SU-DHL-6 (cell line): ENCODE measurements around the gene PSAPL1.

Source experiments
- H2AFZ ChIP-seq: fragments of 200-600 bp; sonication (generic); 2 replicates; pipeline ENCODE4 v1.6.1; 2014; ENCODE audit warnings: low read depth, mild to moderate bottlenecking, moderate library complexity, mixed read lengths, antibody characterized with exemption, low read length; ENCODE audit not compliant: severe bottlenecking
- H3F3A ChIP-seq: fragments of 200-600 bp; shearing (Covaris generic); 2 replicates; pipeline ENCODE4 v1.6.0; 2016; ENCODE audit warnings: antibody characterized with exemption, mild to moderate bottlenecking; ENCODE audit not compliant: insufficient read depth
- H3K27ac ChIP-seq: fragments of 200-600 bp; sonication (generic); 2 replicates; pipeline ENCODE4 v1.5.1; 2016; ENCODE audit warnings: low read depth, mild to moderate bottlenecking, low read length, moderate library complexity, mixed read lengths
- H3K27me3 ChIP-seq: fragments of 200-600 bp; sonication (generic), shearing (Covaris generic); 2 replicates; pipeline ENCODE4 v1.6.0; 2014; ENCODE audit warnings: mild to moderate bottlenecking, low read length
- H3K36me3 ChIP-seq: fragments of 200-600 bp; sonication (generic); 2 replicates; pipeline ENCODE4 v1.6.1; 2014; ENCODE audit warnings: mild to moderate bottlenecking, low read length, mixed read lengths
- H3K4me2 ChIP-seq: fragments of 300-600, 200-600 bp; shearing (Covaris generic), sonication (generic); 2 replicates; pipeline ENCODE4 v1.6.0; 2014; ENCODE audit warnings: low read length, low read depth, mild to moderate bottlenecking; ENCODE audit not compliant: poor library complexity, severe bottlenecking
- H3K4me3 ChIP-seq: fragments of 200-600 bp; sonication (generic); 2 replicates; pipeline ENCODE4 v1.5.1; 2014; ENCODE audit warnings: antibody characterized with exemption, low read length, mild to moderate bottlenecking, mixed read lengths; ENCODE audit not compliant: insufficient read depth, poor library complexity, severe bottlenecking
- H3K79me2 ChIP-seq: fragments of 200-600 bp; sonication (generic); 2 replicates; pipeline ENCODE4 v1.6.1; 2014; ENCODE audit warnings: mild to moderate bottlenecking, low read length, moderate library complexity; ENCODE audit not compliant: insufficient read depth
- H3K9ac ChIP-seq: fragments of 200-600 bp; sonication (generic); 2 replicates; pipeline ENCODE4 v1.7.0; 2014; ENCODE audit warnings: mild to moderate bottlenecking, low read length
- H3K9me2 ChIP-seq: fragments of 200-600 bp; sonication (generic); replicated peaks from 2 replicates; pipeline ENCODE4 v1.6.1; 2014; ENCODE audit warnings: low read length; ENCODE audit not compliant: insufficient read depth
- H3K9me3 ChIP-seq: fragments of 200-600 bp; sonication (generic); 2 replicates; pipeline ENCODE4 v1.6.1; 2014; ENCODE audit warnings: low read length, mixed read lengths; ENCODE audit not compliant: insufficient read depth
- H4K20me1 ChIP-seq: fragments of 200-600 bp; sonication (generic); 2 replicates; pipeline ENCODE4 v1.6.1; 2014; ENCODE audit warnings: low read depth, mild to moderate bottlenecking, antibody characterized with exemption, low read length, moderate library complexity, mixed read lengths
- EZH2phosphoT487 ChIP-seq: fragments of 200-600 bp; sonication (generic), shearing (Covaris generic); conservative IDR thresholded peaks from 2 replicates; pipeline ENCODE4 v1.6.1; 2018; ENCODE audit warnings: mild to moderate bottlenecking, antibody characterized with exemption, low read length, moderate library complexity, mixed read lengths
- TF ChIP-seq, protein P1 (sequence below): fragments of 200-600 bp; sonication (generic); IDR thresholded peaks from one replicate; pipeline ENCODE4 v1.5.1; 2017; ENCODE audit warnings: antibody characterized with exemption, mild to moderate bottlenecking, low read length, moderate library complexity; ENCODE audit not compliant: insufficient read depth, poor library complexity, severe bottlenecking

The PSAPL1 gene

DNA sequence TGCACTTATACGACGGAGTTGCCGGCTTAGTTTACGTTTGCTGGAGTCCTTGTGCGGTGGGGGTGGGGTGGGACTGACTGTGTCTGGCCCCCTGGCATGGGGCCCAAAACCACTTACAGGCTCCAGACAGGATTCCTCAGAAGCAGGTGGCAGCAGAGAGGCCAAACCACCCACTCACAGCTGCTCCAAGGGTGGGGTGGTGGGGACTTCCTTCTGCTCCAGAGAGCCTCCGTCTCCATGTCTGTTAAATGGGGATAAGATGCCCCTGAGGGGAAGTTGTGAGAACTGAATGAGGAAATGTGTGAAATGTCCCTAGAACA is 36.7 kb downstream of the PSAPL1 start:
- no peak overlapping the region for H3K4me3 ChIP-seq
- H3F3A ChIP-seq, result no peaks in the 10 kb centered on the region
- H3K36me3 ChIP-seq, result no peaks in the 10 kb centered on the region
- no peaks in the 10 kb centered on the region for H3K79me2 ChIP-seq
- H3K9ac ChIP-seq, result no peak overlapping the region
- H3K9me2 ChIP-seq, result no peaks in the 10 kb centered on the region
- H3K27ac ChIP-seq, result no peak overlapping the region
- H3K27me3 ChIP-seq, result no peaks in the 10 kb centered on the region
- H4K20me1 ChIP-seq, result no peaks in the 10 kb centered on the region
- no peaks in the 10 kb centered on the region for H3K9me3 ChIP-seq
- H2AFZ ChIP-seq, result no peak overlapping the region
- TF ChIP-seq, protein P1, sequence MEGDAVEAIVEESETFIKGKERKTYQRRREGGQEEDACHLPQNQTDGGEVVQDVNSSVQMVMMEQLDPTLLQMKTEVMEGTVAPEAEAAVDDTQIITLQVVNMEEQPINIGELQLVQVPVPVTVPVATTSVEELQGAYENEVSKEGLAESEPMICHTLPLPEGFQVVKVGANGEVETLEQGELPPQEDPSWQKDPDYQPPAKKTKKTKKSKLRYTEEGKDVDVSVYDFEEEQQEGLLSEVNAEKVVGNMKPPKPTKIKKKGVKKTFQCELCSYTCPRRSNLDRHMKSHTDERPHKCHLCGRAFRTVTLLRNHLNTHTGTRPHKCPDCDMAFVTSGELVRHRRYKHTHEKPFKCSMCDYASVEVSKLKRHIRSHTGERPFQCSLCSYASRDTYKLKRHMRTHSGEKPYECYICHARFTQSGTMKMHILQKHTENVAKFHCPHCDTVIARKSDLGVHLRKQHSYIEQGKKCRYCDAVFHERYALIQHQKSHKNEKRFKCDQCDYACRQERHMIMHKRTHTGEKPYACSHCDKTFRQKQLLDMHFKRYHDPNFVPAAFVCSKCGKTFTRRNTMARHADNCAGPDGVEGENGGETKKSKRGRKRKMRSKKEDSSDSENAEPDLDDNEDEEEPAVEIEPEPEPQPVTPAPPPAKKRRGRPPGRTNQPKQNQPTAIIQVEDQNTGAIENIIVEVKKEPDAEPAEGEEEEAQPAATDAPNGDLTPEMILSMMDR, result no peak
- TF ChIP-seq EZH2phosphoT487, result no peak
- H3K4me2 ChIP-seq, result no peak overlapping the region

DNA sequence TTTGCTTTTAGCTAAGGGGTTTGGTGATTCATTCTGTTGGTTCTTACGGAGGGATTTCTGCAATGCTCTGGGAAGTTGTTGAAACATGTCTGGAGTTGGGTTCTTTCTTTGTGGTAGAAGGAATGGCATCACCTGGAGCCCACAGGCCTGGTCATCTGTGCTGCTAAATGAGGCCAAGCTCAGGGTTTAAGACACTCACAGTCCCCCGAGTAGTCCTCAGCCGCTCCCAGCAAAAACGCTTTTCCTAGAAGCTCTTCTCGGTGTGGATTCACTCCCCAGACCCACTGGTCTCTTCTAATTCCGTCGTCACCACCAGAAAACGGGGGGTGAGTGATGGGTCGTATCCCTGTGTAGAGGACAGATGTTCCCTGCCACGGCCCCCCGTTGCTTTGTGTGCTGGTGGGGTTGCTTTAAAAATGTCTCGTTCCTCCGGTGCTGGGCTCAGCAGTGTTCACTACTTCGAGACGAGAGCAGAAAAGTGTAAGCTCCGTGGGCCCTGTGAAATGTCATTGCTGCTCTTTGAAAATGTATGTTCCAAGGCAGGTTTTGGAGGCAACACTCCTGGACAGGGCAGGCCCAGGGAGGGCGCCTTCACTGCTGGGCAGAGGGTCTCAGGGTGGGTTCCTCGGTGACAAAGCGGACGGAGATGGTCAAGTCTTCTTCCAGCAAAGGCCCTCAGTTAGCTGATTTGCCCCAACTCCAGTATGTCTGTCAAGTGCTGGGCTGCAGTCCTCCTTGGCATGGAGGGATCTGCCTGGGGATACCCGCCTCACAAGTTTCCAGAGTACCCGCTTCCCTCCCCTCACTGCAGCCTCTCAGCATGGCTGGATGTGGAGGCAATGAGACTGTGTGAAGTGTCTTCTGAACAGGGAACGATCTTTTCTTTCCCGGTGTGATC is 37.3 kb downstream of the PSAPL1 start:
- no peak for TF ChIP-seq EZH2phosphoT487
- TF ChIP-seq, protein P1, result no peak
- Histone ChIP-seq H3K4me3 (no peak overlapping the region), H3K9ac (no peak overlapping the region), H3K9me2 (no peaks in the 10 kb centered on the region), H3K27me3 (no peaks in the 10 kb centered on the region), H2AFZ (no peak overlapping the region), H4K20me1 (no peaks in the 10 kb centered on the region), H3K9me3 (no peaks in the 10 kb centered on the region), H3K27ac (no peak overlapping the region), H3K4me2 (no peak overlapping the region), H3F3A (no peaks in the 10 kb centered on the region), H3K79me2 (no peaks in the 10 kb centered on the region), H3K36me3 (no peaks in the 10 kb centered on the region)

DNA sequence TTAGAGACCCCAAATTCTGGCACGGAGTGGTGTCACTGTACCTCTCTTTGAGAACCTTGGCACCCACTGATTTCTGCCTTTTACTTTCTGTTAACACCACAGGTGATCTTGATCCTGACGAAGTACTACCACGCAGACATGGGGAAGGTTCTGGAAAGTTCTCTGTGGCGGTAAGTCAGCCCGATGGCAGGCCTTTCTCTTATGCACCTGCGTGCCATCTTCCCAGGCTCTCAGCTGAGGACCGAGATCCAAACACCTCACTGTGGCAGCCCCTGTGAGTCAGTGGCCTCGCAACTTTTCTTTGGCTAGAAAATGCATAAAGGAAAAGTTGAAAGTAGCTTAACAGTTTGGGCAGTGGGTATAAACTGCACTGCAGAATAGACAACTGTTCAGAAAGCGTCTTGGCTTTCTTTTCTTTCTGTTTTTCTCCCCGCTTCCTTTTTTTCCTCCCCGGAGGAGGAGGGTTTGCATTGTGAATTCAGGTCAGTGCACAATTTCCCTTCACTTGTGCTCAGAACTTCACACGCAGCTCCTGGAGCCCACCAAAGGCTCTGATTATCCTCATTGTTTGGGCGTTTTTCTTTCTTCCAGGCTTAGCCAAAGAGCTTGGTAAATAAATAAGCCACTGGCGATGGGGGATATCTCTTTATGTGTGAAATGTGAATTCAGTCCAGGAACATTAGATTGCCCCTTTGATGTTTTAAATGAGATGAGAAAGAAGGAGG is 38.4 kb downstream of the PSAPL1 start:
- Histone ChIP-seq H3F3A (no peaks in the 10 kb centered on the region), H3K9ac (no peak overlapping the region), H3K79me2 (no peaks in the 10 kb centered on the region), H3K4me3 (no peak overlapping the region), H3K36me3 (no peaks in the 10 kb centered on the region), H2AFZ (no peak overlapping the region), H3K9me2 (no peaks in the 10 kb centered on the region), H3K9me3 (no peaks in the 10 kb centered on the region), H3K4me2 (no peak overlapping the region), H3K27ac (no peak overlapping the region), H4K20me1 (no peaks in the 10 kb centered on the region), H3K27me3 (no peaks in the 10 kb centered on the region)
- no peak for TF ChIP-seq EZH2phosphoT487
- TF ChIP-seq, protein P1, result no peak
